Measurements from ENCODE around the gene RORC.
A peak's percentile ranks its signal among the peaks of the same experiment; 100 is the strongest.

Gene RORC

GRCh38 chr1:151840421-151840820 lies 8.8 kb upstream of the RORC start:
- H3K4me3 ChIP-seq (ENCODE audit: control insufficient read depth, low read depth, low read length): no peak overlapping the region

GRCh38 chr1:151839457-151840403 lies 8.1 kb upstream of the RORC start, which contains the start of gene C2CD4D:
C2CD4D (minus strand) TSS chr1:151839820; CDS start chr1:151838989, 831 bp downstream.
- no peak for DNase-seq (ENCODE audit: low read depth)
- H3K4me3 ChIP-seq (ENCODE audit: control insufficient read depth, low read depth, low read length): peak within 1 kb of the TSS; percentile 16
- TF ChIP-seq, protein P1, sequence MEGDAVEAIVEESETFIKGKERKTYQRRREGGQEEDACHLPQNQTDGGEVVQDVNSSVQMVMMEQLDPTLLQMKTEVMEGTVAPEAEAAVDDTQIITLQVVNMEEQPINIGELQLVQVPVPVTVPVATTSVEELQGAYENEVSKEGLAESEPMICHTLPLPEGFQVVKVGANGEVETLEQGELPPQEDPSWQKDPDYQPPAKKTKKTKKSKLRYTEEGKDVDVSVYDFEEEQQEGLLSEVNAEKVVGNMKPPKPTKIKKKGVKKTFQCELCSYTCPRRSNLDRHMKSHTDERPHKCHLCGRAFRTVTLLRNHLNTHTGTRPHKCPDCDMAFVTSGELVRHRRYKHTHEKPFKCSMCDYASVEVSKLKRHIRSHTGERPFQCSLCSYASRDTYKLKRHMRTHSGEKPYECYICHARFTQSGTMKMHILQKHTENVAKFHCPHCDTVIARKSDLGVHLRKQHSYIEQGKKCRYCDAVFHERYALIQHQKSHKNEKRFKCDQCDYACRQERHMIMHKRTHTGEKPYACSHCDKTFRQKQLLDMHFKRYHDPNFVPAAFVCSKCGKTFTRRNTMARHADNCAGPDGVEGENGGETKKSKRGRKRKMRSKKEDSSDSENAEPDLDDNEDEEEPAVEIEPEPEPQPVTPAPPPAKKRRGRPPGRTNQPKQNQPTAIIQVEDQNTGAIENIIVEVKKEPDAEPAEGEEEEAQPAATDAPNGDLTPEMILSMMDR (IDR thresholded peaks at IDR 0.05; ENCODE audit: control insufficient read depth, insufficient read depth, low read depth, low read length, missing control alignments): no peak

More at GRCh38 chr1:151840421-151840820, 8.8 kb upstream of the RORC start:
- TF ChIP-seq, protein P1 (IDR thresholded peaks at IDR 0.05; ENCODE audit: control insufficient read depth, insufficient read depth, low read depth, low read length, missing control alignments): no peak
- DNase-seq (ENCODE audit: low read depth): no peak

GRCh38 chr1:151839082-151839412 lies 7.4 kb upstream of the RORC start:
- TF ChIP-seq, protein P1 (IDR thresholded peaks at IDR 0.05; ENCODE audit: control insufficient read depth, insufficient read depth, low read depth, low read length, missing control alignments): no peak
- DNase-seq (ENCODE audit: low read depth): no peak
- H3K4me3 ChIP-seq (ENCODE audit: control insufficient read depth, low read depth, low read length): peak overlapping the region; percentile 16

DNA sequence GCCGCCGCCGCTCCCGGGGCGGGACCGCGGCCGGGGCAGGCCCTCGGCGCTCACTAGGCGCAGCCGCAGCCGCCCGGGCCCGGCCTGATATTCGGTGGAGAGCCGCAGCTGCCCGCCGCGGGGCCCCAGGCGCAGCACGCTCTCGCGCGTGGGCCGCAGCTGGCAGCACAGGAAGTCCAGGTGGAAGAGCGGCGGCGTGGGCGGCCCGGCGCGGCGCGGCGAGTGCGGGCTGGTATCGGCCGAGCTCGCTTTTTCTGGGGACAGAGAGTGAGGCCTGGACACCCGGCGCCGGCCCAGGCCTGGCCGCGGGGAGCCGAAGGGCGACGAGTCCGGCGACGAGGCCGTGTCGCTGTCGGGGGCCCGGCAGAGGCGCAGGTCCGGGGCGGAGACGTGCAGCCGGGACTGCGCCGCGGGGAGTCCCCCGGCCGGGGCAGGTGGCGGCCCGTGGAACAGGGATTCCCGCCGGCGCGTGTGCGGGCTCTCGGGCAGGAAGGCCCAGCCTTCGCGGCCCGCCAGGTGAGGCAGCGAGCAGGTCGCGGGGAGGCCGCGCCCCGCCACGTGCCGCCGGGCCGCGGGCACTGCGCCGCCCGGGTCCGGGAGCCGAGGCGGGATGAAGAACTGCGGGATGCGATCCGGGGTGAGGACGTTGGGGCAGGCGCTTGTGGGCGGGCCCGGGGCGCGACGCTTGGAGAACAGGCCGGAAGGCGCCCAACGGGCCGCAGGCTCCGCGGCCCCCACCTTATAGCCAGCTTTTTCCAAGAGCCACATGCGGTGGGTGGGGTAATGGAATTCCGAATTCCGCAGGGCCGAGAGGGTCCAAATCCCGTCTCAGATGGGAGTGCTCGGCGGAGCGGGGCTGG lies 6.8 kb upstream of the RORC start:
- peak overlapping the region; percentile 16 for H3K4me3 ChIP-seq (ENCODE audit: control insufficient read depth, low read depth, low read length)
- DNase-seq (ENCODE audit: low read depth): no peak
- TF ChIP-seq, protein P1 (IDR thresholded peaks at IDR 0.05; ENCODE audit: control insufficient read depth, insufficient read depth, low read depth, low read length, missing control alignments): no peak

DNA sequence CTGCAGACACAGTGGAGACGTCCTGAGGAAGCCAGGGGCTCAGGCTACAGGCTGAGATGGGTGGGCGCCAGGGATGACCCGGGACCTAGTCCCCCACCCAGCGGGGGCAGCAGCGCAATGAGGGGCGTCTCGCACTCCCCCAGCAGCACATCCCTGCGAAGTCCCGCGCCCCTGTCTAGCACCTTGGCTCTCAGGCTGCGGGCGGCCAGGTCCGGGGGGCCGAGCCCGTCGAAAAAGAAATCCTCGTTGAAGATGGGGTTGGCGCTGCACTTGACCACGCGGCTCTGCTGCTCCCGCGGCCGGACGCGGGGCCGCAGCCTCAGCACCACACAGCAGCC lies 6.3 kb upstream of the RORC start:
- H3K4me3 ChIP-seq (ENCODE audit: control insufficient read depth, low read depth, low read length): no peak overlapping the region; the same call in 1 of the 2 replicates
- no peak for DNase-seq (ENCODE audit: low read depth)
- TF ChIP-seq, protein P1 (IDR thresholded peaks at IDR 0.05; ENCODE audit: control insufficient read depth, insufficient read depth, low read depth, low read length, missing control alignments): no peak

DNA sequence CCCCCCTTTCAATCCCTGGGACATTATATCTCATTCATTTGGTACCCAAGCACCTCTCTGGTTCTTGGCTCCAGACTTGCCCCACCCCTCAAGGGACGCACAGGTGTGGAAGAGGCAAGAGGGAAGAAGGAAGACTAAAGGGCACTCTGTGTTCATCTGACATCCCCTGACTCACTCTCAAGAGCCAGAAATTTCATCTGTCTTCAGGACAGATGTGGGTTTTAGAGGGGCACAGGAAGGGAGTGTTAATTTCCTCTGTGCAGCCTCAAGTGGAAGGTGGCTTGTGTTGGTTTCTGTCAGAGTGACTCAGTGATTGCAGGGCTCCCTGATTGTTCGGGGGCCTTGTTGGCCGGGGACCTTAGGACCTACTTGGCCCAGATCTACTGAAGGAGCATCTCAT lies 5.6 kb upstream of the RORC start:
- H3K4me3 ChIP-seq (ENCODE audit: control insufficient read depth, low read depth, low read length): no peak overlapping the region
- TF ChIP-seq, protein P1 (IDR thresholded peaks at IDR 0.05; ENCODE audit: control insufficient read depth, insufficient read depth, low read depth, low read length, missing control alignments): no peak
- DNase-seq (ENCODE audit: low read depth): no peak

Measured in AG09309 (cell line).